HG03025 (cell line): ENCODE results near the gene PSG5.
"Not testable (repeated sequence)": the region's sequence is repeated elsewhere in the genome, so short reads cannot be mapped to it uniquely, and the experiment has no call there.

Experiments used
- ATAC-seq: cut with Tn5 transposase; IDR thresholded peaks from one replicate; pipeline ENCODE4 v1.9.1; 2021; ENCODE audit warnings: mild to moderate bottlenecking, moderate library complexity; ENCODE audit not compliant: unreplicated experiment, low FRiP score

The PSG5 gene

DNA sequence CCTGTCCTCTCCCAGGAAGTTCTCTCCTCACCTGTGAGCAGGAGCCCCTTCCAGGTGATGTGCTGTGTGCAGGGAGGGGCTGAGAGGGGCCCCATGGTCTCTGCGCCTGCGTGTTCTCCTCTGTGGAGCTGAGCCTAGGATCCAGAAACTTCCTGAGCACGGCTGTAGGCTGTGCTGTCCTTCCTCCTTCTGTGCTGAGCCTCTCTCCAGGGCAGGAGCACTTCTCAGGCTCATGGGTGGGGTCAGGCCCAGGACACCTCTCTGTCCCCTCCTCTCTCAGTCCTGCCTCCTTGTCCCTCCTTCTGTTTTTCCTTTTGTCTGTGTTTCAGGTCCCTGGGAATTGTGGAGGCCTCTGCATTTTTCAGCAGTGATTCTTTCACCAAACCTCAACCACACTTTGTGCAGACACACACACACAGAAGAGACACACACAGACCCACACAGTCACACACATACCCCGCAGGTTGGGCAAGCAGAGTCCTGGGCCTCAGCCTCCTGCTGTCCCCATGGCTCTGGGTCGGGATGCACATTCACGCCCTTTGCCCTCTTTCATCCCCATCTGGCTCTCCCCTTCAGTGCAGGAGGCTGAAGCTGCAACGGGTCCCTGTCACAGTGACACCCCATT, at the start of gene PSG5:
Gene PSG5, minus strand, starts transcription at position 226 of the 625 bp plus-strand sequence. Its CDS starts 131 bp downstream, at position 95.
- not testable (repeated sequence) for ATAC-seq

DNA sequence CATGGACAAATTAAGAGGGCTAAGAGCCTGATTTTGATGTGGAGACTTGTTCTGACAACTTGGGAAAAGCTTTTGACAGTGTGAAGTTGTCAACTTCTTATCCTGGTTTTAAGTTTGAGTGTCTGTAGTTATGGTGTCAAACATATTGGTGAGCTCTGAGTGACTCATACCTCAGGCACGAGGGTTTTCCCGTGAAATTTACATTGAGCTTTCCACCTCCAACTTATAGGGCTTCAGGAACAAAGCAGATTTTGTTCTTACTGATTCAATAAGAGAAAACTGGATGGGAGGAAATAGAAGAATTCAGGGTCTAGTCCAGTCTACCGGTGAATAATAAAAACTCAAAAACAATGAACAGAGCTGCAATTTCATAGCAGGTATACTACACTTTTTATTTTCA, 49.4 kb upstream of the PSG5 start:
- ATAC-seq, result not testable (repeated sequence)

DNA sequence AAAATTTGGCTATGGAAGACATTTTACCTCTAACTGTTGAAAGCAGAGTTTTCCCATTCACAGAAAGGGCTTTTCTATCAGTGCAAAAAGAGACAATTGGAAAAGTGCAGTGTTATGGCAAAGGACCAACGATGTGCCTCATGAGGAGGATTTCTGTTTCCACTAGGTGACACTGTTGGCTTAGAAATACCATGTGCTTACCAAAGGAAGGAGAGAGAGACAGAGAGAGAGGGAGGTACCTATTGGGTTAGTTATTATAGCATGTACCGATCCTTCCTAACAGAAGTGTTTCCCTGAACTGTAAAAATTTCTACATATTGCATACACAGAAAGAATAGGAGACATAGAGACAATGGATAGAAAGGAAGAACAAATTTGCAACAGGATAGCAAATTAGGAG, 43.0 kb upstream of the PSG5 start:
- ATAC-seq, result no peak

DNA sequence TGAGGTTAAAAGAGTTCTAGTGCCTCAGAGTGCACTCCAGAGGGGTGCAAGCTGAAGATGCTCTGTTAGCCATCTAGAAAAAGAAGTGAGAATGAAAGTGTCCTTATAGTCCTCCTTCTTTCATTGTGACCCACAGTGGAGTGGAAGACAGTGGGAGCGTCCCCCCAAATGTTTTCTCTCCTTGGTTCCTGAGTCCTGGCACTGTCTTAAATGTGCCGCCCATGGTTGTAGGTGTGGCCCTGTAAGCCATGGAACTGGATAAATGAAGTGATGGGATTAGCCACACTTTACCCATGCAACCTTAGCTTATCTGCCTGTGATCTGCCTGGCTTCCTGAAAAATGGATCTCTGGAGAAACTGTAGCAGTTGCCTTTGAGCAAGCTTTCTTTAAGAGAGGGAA, 42.4 kb upstream of the PSG5 start:
- not testable (repeated sequence) for ATAC-seq

DNA sequence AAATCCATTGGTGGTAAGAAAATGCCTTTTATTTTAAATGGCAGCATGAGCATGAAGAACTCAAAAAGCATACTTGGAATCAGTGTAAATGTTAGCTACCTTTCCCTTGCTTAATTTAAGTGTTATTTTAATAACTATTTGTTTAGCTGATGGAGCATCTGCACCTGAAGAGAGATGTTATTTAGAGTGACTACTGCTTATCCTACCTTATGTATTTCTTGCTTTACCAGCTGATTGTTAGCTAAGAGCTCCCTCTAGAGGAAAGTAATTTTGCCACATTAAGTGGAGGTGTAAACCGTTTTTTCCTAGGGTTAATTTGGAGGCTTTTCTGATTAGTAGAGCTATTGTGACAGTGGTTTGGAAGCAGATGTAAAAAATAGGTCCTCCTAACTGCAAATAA, 40.6 kb upstream of the PSG5 start:
- not testable (repeated sequence) for ATAC-seq

DNA sequence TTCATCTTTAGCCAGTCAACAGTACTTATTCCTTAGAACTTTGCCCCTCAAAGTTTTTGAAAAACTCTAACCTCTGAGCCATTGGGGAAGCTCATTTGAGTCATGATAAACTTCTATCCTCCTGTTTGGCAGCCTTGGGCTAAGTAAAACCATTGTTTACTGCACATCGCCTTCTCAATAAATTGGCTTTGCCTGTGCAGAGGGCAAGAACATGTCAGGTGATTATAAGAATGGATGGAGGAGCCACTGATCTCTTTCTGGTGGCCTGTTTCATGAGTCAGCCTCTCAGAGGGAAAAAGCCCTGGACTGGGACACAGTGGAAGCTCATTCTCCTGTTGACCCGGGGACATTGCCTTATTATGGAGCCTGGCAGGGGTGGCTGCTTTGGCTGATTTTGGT, 38.5 kb upstream of the PSG5 start:
- no peak for ATAC-seq

DNA sequence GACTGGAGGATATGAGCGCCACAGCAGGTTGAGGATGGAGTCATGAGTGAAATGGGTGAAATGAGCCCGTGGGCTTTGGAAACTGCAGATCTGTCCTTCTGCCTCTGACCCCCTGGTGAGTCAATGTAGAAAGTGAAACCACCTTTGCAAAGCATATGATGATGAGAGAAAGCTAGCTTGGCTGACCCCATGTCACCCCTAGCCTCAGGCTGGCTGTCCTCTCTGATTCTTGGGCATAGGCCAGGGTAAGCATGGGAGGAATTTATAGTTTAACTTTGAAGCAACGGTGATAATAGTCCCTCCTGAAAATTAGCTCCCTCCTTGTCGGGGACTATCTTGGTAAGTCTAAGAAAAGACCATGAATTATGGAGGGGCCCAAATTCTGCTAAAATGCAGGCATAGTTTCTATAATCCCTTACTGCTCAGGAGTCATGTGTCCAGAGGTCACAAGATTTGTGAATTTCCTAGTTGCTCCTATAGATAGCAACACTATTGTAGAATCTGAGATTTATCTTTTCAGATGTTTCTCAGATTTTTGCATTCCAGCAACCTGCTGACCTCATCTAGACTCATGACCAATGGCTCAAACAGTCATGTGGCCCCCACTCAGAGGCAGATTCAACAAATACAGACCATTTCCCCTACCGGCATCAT, 38.0 kb upstream of the PSG5 start:
- ATAC-seq, result not testable (repeated sequence)

DNA sequence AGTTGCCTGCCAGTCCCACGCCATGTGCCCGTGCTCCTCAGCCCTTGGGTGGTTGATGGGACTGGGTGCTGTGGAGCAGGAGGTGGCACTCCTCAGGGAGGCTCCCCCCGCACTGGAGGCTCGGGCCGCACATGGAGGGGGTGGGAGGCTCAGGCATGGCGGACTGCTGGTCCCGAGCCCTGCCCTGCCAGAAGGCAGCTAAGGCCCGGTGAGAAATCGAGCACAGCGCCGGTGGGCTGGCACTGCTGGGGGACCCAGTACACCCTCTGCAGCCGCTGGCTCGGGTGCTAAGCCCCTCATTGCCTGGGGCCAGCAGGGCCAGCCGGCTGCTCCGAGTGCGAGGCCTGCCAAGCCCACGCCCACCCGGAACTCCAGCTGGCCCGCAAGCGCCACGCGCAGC, 35.6 kb upstream of the PSG5 start:
- ATAC-seq, result not testable (repeated sequence)

DNA sequence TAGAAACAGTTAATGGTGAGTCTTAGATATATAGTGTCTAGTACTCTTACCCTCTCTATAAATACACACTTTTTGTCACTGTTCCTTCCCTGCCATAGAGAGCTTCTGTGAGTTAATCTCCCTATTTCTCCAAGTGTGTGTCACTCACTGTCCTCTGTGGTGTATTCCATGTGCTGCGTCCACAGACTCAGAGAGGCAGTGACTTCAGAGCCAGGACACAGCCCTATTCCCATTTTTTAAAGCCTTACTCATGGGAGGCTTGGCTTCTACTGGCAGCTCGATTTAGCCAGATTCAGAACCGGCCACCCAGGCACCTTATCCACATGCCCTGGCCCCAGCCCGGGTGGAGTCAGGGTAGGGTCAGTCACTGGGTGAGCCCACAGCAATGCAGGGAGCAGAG, 32.8 kb upstream of the PSG5 start:
- not testable (repeated sequence) for ATAC-seq

DNA sequence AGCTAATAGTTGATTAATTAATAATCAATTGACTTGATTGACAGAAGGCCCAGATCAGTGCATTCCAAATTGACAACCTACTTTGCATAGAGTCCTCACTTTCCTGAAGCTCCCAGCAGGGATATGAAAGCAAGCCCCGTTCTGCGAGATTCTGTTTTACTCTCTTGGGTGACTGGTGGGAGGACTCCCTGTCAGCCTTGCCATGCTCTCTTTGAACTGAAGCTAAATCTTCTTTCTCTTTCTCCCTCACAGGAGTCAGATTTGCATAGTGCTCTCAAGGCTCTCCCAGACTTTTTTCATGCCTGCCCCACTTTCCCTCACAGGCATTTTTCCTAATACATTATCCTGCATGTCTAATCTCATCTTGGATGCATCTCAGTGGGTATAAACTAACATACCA, 29.5 kb upstream of the PSG5 start:
- ATAC-seq, result not testable (repeated sequence)

DNA sequence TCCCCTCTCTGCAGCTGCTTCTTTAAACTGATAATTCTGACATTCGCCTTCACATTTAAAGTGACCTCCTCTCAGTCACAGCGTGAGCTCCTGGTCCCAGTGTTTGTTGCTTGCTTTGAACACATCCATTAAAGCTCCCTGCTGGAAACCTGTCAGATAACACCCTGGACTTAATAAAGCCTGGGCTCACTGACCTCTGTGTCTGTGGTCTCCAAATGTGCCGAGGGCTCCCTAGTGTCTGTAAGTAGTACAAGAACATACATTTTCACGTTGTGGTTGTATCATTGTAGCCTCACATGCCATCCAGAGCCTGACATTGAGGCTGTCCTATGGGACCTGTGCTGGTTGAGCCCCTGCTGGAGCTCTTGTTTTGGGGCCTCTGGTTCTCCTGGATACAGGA, 21.7 kb upstream of the PSG5 start:
- no peak for ATAC-seq

DNA sequence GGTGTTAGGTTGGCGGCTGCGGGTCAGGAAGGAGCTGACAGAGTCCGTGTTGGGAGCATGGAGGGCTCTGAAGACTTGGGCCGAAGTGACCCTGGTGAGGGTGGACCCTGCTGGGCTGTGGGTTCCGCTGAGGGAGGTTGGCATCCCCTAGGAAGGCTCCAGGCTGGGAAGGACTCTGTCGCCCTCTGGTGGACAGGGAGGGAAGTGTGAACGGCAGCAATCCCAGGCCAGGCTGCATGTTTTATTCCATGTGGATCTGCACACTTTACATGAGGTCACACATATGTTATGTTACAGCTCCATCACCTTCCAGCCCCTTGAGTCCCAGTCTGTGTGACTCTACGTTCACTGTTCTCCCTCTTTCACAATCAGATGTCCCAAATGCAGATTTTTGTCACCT, 20.8 kb upstream of the PSG5 start:
- not testable (repeated sequence) for ATAC-seq

DNA sequence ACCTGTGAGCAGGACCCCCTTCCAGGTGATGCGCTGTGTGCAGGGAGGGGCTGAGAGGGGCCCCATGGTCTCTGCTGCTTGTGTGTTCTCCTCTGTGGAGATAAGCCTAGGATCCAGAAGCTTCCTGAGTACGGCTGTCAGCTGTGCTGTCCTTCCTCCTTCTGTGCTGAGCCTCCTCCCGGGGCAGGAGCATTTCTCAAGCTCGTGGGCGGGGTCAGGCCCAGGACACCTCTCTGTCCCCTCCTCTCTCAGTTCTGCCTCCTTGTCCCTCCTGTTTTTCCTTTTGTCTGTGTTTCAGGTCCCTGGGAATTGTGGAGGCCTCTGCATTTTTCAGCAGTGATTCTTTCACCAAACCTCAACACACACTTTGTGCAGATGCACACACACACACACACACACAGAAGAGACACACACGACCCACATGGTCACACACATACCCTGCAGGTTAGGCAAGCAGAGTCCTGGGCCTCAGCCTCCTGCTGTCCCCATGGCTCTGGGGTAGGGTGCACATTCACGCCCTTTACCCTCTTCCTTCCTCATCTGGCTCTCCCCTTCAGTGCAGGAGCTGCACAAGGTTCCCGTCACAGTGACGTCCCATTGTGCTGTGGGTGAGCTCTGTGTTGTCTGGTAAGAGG, 19.3 kb upstream of the PSG5 start, which contains the start of gene PSG4:
Gene PSG4, minus strand, starts transcription at position 168 of the 635 bp plus-strand sequence. Its CDS starts 102 bp downstream, at position 66.
- ATAC-seq, result not testable (repeated sequence)

DNA sequence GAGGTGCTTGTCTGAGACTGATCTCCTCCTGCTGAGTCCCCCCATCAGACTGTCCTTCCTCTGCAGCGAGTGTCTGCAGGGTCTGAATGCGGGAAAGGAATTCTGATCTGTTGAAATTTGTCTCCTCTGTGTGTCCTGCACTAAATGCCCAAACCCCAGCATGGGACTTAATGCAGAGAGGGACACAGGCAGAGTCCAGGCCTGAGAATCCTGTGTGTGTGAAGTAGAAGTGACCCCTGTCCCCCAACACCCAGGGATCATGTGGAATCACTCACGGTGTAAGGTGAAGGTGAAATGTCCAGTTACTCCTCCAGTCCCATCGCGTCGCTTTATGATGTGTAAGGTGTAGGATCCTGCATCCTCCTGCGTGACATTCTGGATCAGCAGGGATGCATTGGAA, 17.3 kb upstream of the PSG5 start:
- not testable (repeated sequence) for ATAC-seq

DNA sequence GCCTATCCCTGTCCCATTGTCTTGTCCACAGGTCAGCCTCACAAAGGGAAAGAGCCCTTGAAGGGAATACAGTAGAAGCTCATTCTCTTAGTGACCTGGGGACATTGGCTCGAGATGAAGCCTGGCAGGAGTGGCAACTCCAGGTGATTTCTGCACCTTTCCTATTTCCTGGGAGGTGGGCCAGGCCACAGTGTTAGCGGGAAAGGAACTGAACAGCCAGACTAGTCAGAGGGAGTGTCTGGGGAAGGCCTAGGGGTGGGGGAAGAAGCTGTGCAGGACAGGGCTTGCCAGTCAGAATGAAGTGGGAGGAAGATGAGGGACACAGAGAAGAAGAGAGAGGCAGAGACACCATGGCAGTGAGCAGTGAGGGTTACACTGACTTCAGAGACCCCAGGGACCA, 15.6 kb upstream of the PSG5 start:
- not testable (repeated sequence) for ATAC-seq

DNA sequence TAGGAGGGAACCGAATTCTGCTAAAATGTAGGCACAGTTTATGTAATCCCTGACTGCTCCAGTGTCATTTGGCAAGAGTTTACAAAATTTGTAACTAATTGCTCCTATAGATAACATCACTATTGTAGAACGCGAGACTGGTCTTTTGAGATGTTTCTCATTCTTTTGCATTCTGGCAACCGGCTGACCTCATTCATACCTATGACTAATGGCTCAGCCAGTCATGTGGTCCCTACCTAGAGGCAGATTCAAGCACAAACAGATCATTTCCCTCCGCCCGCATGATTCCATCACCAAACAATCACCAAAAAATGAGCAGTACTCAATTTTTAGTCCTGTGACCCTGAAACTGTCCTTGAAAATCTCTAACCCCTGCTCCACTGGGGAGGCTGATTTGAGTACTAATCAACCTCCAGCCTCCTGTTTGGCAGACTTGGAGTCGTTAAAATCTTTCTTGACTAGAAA, 15.0 kb upstream of the PSG5 start:
- ATAC-seq, result not testable (repeated sequence)

DNA sequence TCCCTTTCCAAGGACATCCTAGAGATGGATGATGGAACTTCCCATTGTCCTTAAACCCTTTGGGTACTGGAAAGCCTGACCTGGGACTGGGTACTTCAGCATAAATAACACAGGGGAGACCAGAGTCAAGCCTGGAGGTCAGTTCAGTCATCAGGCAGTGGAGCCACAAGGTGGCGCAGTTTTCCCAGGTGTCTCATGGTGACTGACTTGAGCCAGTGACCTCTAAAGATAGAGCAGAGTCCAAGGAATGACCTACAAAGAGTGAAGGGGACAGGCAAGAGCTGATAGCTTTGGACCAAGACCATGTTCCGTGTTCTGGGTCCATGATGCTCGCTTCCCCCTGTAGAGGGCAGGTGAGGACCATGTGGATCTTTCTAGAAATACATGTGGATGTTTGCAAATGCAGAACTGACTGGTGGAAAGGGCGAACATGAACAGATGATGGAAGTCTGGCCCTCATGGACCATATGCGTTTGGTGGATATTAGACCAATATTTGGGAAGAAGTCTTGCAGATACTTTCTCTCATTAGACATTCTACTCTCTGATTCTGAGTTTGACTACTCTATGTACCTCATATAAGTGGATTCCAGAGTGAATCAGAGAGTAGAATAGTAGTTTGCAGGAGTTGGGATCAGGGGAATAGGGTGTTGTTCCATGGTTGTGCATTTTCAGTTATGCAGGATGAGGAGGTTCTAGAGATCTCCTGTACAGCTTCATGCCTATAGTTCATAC, 12.5 kb upstream of the PSG5 start:
- not testable (repeated sequence) for ATAC-seq

DNA sequence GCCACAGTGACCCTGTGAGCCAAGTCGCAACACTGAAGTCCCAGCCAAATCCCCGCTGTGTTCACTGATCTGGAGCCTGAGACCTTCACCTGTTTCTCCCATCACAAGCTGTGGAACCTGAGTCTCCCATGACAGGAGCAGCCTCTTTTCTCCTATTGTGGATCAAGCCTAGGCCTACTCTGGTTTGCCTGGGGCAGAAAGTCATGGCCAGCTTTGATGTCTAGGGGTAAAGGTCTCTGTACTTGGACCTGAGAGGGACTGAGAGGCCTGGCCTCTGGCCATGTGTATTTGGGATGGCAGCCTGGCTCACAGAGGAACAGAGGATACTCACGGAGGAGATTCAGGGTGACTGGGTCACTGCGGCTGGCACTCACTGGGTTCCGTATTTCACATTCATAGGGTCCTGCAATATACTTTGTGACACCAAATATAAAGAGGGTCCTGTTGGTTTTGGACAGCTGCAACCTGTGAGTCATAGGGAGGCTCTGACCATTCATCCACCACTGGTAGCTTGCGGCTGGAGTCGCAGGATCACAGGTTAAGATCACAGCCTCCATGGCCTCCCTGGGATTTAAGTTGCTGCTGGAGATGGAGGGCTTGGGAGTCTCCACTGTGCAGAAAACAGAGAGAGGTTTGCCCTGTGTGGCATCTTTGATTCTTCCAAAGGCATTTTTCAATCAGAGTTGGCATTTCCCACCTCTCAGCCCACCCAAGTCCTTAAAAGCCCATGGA, 11.5 kb upstream of the PSG5 start:
- not testable (repeated sequence) for ATAC-seq

DNA sequence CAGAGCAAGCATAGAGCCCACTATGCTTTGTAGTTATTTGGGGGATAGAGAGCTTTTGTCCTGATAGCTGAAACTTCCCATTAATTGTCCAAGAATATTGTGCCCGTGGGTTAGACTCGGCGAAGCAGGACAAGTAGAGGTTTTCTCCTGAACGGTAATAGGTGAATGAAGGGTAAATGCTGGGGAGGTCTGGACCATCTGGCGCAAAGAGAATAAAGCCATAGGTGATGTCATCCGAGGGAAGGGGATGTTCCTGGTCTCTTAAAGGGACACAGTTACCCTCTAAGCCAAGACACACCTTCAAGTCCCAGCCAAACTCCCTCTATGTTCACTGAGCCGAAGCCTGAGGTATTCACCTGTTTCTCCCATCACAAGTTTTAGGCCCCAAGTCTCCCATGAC, 8.1 kb upstream of the PSG5 start:
- not testable (repeated sequence) for ATAC-seq
